Pancreas (tissue), 10 donors: Measurements from ENCODE around the gene AGTRAP. TPM values are rescaled to one million over a fixed set of nuclear protein-coding genes. Genes with fewer than 3 reads are reported as not detected.
A peak's percentile ranks its signal among the peaks of the same experiment; 100 is the strongest.

ENCODE experiments used
- ATAC-seq, 4 donors: fragments of 200-7000 bp; cut with Tn5 transposase; one replicate each; pipeline versions ENCODE4 v1.8.0 to v1.9.1; 2020; ENCODE audit warnings: mild to moderate bottlenecking in 4 of 4, moderate library complexity in 4 of 4
- DNase-seq, 6 donors: peaks; one replicate each; pipeline ENCODE4 v3.0.0-alpha.2; 2020
- FAIRE-seq: peaks from 2 replicates; lab custom pipeline; 2012; peaks lifted over from hg19 to GRCh38; lab: Jason Lieb, UNC
- H3K27ac ChIP-seq, 4 donors: fragments of 200-600 bp; sonication (generic); 1 replicate in 3 of 4; 2 replicates in 1 of 4; pipeline versions ENCODE4 v1.5.0 to v1.8.0; 2020
- H3K27me3 ChIP-seq, 4 donors: fragments of 200-600 bp; one replicate each; pipeline ENCODE4 v1.8.0; 2021
- H3K36me3 ChIP-seq, 3 donors: fragments of 200-600 bp; sonication (generic) in 1 of 3; one replicate each; pipeline versions ENCODE4 v1.5.0 to v1.8.0; 2020 to 2021
- H3K4me1 ChIP-seq, 3 donors: fragments of 200-600 bp; one replicate each; pipeline ENCODE4 v1.8.0; 2021
- H3K4me3 ChIP-seq, 4 donors: fragments of 200-600 bp; sonication (generic) in 2 of 4; one replicate each; pipeline versions ENCODE4 v1.5.0 to v1.8.0; 2020 to 2021
- H3K9me3 ChIP-seq, 4 donors: fragments of 200-600 bp; one replicate each; pipeline ENCODE4 v1.8.0; 2021
- WGBS, 2 donors: extraction: QIAGEN DNeasy Blood & Tissue Kit; methylation state at CpG; one replicate each; pipeline ENCODE4 v1.1.7; 2013; 5-methylcytosine and 5-hydroxymethylcytosine counted together
- intact Hi-C, 3 donors: fragments of 100-400 bp; cut with DNase I; formaldehyde crosslinking; loops; one replicate each; pipeline versions ENCODE4 v1.11.1 to v1.14.2; 2022
- polyA plus RNA-seq, 2 donors: library from polyadenylated mRNA; stranded (reverse); fragments of 200-250 nt; gene quantifications; one replicate each; pipeline ENCODE4 v1.2.3, GENCODE V29; 2013
- total RNA-seq, 6 donors: library from RNA; stranded (reverse); fragmentation: NEBNext Ultra II Directional in 4 of 6; extraction: Animal tissue kit (Norgen Biotek cat#: 25700) in 4 of 6; gene quantifications; one replicate each; pipeline versions ENCODE4 v1.2.1 to v1.2.4, GENCODE V29; 2021 to 2023
- TF ChIP-seq, protein P1 (sequence below), 4 donors: fragments of 200-600 bp; sonication (generic) in 3 of 4; IDR thresholded peaks; one replicate each; pipeline versions ENCODE4 v1.5.0 to v1.8.0; 2021; ENCODE audit warnings: antibody characterized with exemption in 4 of 4
- donor health status: healthy with polysubstance abuse.
- donor health status: DM: no; HTN: no; CAD: no; lungs with moderate emphysema.
- donor health status: DM: no; HTN: no; CAD: no.
- donor health status: control.
- donor health status: control.
- donor health status: Bipolar disorder and iron deficiency.
- donor health status: DM: yes; HTN: yes; CAD: no.
- donor health status: DM: no; HTN: no; CAD: no.
- donor health status: DM: no; HTN: no; CAD: no.
- donor health status: DM: yes; HTN: yes; CAD: no.

The AGTRAP gene
- total and polyA plus RNA-seq, 8 donors = 16.8 to 38.5 (median 24.0) TPM

DNA sequence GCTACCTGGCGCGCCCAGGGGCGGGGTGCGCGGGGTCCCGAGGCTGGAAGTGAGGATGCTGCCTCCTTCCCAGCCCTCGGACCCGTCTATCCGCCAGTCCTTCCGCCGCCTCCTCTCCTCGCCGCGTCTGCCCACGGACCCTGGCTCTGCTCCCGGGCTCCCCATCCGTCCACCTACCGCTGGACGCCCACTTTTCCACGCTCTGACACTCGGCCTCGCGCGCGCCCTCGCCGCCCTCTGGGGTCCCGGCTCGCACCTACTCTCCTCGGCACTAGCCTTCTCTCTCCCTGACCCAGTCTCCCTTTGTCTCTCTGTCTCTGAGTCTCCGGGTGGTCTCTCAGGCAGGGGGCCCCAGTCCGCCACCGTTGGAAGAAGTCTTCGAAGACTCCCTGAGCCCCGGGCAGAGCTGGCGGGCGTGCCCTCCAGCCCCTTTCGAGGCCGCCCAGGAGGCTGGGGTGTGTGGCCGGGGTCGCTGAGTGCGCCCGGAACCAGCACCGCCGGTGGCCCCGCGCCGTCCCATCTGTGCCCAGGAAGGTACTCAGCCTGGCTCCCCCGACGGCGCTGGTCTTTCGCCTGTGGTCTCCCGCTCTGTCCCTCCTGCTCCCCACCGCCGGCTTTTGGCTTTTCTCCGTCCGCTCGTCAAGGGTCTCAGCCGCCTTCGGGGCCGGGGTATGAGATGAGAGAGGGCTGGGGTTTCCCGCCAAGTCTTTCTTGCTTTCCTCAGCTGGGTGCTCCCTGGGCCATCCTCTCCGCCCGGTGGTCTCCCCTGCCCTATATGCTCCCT lies 43.8 kb upstream of the AGTRAP start:
- Histone ChIP-seq H3K36me3 (no peaks in the 10 kb centered on the region), H3K27me3 (peaks cover 0 to 11% (median 2%) of the 10 kb centered on the region in 4 donors), H3K27ac (no peak overlapping the region), H3K9me3 (no peaks in the 10 kb centered on the region), H3K4me3 (peak overlapping the region in 1 of 4 donors; percentile 39), H3K4me1 (peaks cover 5 to 10% (median 10%) of the 10 kb centered on the region in 3 donors)
- TF ChIP-seq, protein P1, sequence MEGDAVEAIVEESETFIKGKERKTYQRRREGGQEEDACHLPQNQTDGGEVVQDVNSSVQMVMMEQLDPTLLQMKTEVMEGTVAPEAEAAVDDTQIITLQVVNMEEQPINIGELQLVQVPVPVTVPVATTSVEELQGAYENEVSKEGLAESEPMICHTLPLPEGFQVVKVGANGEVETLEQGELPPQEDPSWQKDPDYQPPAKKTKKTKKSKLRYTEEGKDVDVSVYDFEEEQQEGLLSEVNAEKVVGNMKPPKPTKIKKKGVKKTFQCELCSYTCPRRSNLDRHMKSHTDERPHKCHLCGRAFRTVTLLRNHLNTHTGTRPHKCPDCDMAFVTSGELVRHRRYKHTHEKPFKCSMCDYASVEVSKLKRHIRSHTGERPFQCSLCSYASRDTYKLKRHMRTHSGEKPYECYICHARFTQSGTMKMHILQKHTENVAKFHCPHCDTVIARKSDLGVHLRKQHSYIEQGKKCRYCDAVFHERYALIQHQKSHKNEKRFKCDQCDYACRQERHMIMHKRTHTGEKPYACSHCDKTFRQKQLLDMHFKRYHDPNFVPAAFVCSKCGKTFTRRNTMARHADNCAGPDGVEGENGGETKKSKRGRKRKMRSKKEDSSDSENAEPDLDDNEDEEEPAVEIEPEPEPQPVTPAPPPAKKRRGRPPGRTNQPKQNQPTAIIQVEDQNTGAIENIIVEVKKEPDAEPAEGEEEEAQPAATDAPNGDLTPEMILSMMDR (IDR thresholded peaks at IDR 0.05) = no peak
- ATAC-seq (no peak), DNase-seq (no peak), FAIRE-seq (no peak)
- WGBS, 2 donors = 6 to 7% methylated on average over 61 to 64 of the region's 64 CpGs
- intact Hi-C loops = no loop called here

DNA sequence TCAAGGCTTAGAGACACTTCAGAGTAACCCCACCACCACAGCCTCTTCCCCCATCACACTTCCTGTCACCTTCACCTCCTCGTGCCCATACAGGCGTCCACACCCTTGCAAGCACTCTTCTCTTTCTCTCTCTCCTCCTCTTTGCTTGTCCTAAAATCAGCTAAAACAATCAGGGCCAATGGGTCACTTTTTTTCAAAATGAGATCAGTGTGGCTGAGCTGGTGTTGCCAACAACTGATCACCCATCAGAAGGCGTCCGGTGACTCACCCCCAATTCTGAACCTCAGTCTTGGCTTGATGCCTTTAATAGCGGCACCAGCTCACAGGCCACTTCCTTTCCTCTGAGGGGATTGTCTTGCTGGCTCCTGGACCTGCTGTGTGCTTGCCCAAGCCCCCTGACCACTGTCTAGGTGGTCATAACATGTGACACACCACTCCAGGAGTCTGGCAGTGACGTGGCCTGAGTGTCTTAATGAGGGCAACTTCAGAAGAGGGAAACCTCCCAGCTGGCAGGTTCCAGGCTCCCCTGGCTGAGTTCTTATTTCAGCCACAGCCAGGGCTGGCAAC lies 42.8 kb upstream of the AGTRAP start:
- no peaks in the 10 kb centered on the region for H3K9me3 ChIP-seq
- 21% methylated on average over 6 of the region's 6 CpGs for WGBS, 2 donors
- intact Hi-C loops = no loop called here
- H3K27ac ChIP-seq = no peak overlapping the region
- H3K4me3 ChIP-seq = no peak overlapping the region
- H3K36me3 ChIP-seq = no peaks in the 10 kb centered on the region
- DNase-seq = no peak
- peaks cover 5 to 10% (median 10%) of the 10 kb centered on the region in 3 donors for H3K4me1 ChIP-seq
- peak in 3 of 4 donors; percentile 34 to 68 (median 44) for ATAC-seq
- H3K27me3 ChIP-seq = peaks cover 0 to 11% (median 2%) of the 10 kb centered on the region in 4 donors
- no peak for FAIRE-seq
- TF ChIP-seq, protein P1 (IDR thresholded peaks at IDR 0.05) = no peak

DNA sequence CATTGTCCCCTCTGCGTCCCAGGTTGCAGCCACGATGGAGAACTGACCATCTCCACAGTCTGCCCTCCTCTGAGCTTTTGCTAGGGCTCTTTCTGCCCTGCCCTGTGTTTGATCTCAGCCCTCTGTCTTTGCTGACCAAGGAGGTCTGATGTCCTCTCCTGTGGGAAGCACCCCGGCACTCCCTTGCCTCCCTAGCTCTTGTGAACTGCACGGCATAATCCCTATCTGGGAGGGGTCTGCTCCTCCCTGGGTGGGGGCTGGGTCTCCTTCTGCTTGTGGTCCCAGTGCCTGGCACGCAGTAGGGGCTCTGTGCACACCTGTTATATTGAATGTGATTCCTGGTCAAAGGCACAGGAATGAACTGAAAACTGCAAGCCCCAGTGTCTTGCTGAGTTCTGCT lies 42.0 kb upstream of the AGTRAP start:
- Histone ChIP-seq H3K4me1 (peaks cover 5 to 10% (median 10%) of the 10 kb centered on the region in 3 donors), H3K4me3 (no peak overlapping the region), H3K9me3 (no peaks in the 10 kb centered on the region), H3K27ac (no peak overlapping the region), H3K27me3 (peaks cover 0 to 11% (median 2%) of the 10 kb centered on the region in 4 donors), H3K36me3 (no peaks in the 10 kb centered on the region)
- ATAC-seq (no peak), FAIRE-seq (no peak), DNase-seq (no peak)
- TF ChIP-seq, protein P1 (IDR thresholded peaks at IDR 0.05) = no peak
- intact Hi-C loops = no loop called here
- 40 to 44% methylated on average over 5 of the region's 5 CpGs for WGBS, 2 donors

DNA sequence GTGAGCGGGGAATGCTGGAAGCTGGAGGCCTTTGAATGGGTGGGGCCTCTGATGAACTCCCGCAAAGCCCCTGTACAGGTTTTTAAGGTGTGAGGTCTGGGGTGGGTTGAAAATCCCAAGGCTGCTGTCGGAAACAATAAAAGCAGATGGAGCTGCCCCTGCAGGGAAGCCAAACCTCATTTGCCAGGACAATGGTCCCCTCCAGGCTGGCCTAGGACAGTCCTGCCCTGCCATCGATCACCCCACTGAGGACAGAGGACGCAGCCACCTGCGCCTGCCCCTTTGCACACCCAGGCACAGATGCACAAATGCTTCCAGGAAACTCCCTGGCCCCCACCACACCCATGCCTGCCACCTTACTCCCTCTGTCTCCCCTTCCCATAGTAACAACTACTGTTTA lies 40.1 kb upstream of the AGTRAP start:
- H3K9me3 ChIP-seq = no peaks in the 10 kb centered on the region
- intact Hi-C loops = no loop called here
- no peak for DNase-seq
- H3K27ac ChIP-seq = no peak overlapping the region
- FAIRE-seq = no peak
- no peaks in the 10 kb centered on the region for H3K36me3 ChIP-seq
- H3K27me3 ChIP-seq = peaks cover 0 to 4% (median 1%) of the 10 kb centered on the region in 4 donors
- H3K4me3 ChIP-seq = no peak overlapping the region
- ATAC-seq = no peak
- WGBS, 2 donors = 77 to 90% methylated on average over 6 of the region's 6 CpGs
- H3K4me1 ChIP-seq = peaks cover 0 to 5% (median 4%) of the 10 kb centered on the region in 3 donors
- TF ChIP-seq, protein P1 (IDR thresholded peaks at IDR 0.05) = no peak
